DND-41 (cell line): ENCODE results near the gene SLC25A51.

Source experiments
- ATAC-seq: fragments of 200-7000 bp; cut with Tn5 transposase; 3 replicates; pipeline ENCODE4 v1.9.1; 2021; ENCODE audit warnings: low read depth; ENCODE audit not compliant: insufficient read depth
- DNase-seq: peaks from one replicate; pipeline ENCODE4 v3.0.0-alpha.2; 2020
- H2AFZ ChIP-seq: 2 replicates; pipeline ENCODE4 v1.6.0; 2012; ENCODE audit warnings: low read depth, low read length
- H3K27ac ChIP-seq: 2 replicates; pipeline ENCODE4 v1.5.1; 2012; ENCODE audit warnings: low read length, inconsistent platforms
- H3K27me3 ChIP-seq: fragments of 200-600 bp; sonication (generic); 2 replicates; pipeline ENCODE4 v1.6.0; 2012; ENCODE audit warnings: low read length, mild to moderate bottlenecking, inconsistent platforms; ENCODE audit not compliant: insufficient read depth, poor library complexity
- H3K36me3 ChIP-seq: 2 replicates; pipeline ENCODE4 v1.5.1; 2012; ENCODE audit warnings: low read length, inconsistent platforms; ENCODE audit not compliant: insufficient read depth
- H3K4me1 ChIP-seq: 2 replicates; pipeline ENCODE4 v1.5.1; 2012; ENCODE audit warnings: mild to moderate bottlenecking, low read length; ENCODE audit not compliant: insufficient read depth
- H3K4me2 ChIP-seq: 2 replicates; pipeline ENCODE4 v1.6.0; 2012; ENCODE audit warnings: mild to moderate bottlenecking, moderate library complexity, low read length, inconsistent platforms; ENCODE audit not compliant: insufficient read depth
- H3K4me3 ChIP-seq, 2 experiments: fragments of 200-600 bp in 1 of 2; shearing (Covaris generic) in 1 of 2; 2 replicates each; pipeline ENCODE4 v1.5.1; 2012 to 2016; ENCODE audit warnings: inconsistent platforms in 2 of 2, low read length in 2 of 2, mild to moderate bottlenecking in 2 of 2, low read depth in 1 of 2, moderate library complexity in 1 of 2
- H3K79me2 ChIP-seq: 2 replicates; pipeline ENCODE4 v1.6.0; 2012; ENCODE audit warnings: low read length, inconsistent platforms; ENCODE audit not compliant: insufficient read depth
- H3K9ac ChIP-seq: 2 replicates; pipeline ENCODE4 v1.6.0; 2012; ENCODE audit warnings: low read depth, mild to moderate bottlenecking, inconsistent platforms, low read length, moderate library complexity
- H3K9me3 ChIP-seq: 2 replicates; pipeline ENCODE4 v1.5.1; 2012; ENCODE audit warnings: low read length, moderate library complexity, mild to moderate bottlenecking, inconsistent platforms; ENCODE audit not compliant: insufficient read depth, severe bottlenecking
- H4K20me1 ChIP-seq: 2 replicates; pipeline ENCODE4 v1.6.0; 2012; ENCODE audit warnings: low read length; ENCODE audit not compliant: insufficient read depth
- CTCF ChIP-seq: IDR thresholded peaks from 2 replicates; pipeline ENCODE4 v1.5.1; 2012; ENCODE audit warnings: borderline replicate concordance, low read length, moderate library complexity, mild to moderate bottlenecking; ENCODE audit not compliant: poor library complexity, severe bottlenecking; ENCODE audit errors: extremely low read depth
- EZH2 ChIP-seq: IDR thresholded peaks from 3 replicates; pipeline ENCODE4 v1.6.1; 2012; ENCODE audit warnings: borderline replicate concordance, low read depth, mild to moderate bottlenecking, moderate library complexity, low read length, inconsistent platforms; ENCODE audit not compliant: severe bottlenecking

The SLC25A51 gene

GRCh38 chr9:37936965-37937364 is 33.0 kb upstream of the SLC25A51 start:
- Histone ChIP-seq H3K4me2 (no peak overlapping the region), H3K9ac (no peak overlapping the region), H3K9me3 (no peaks in the 10 kb centered on the region), H3K36me3 (no peaks in the 10 kb centered on the region), H4K20me1 (no peaks in the 10 kb centered on the region), H2AFZ (no peak overlapping the region), H3K4me1 (no peaks in the 10 kb centered on the region), H3K27ac (no peak overlapping the region), H3K27me3 (no peaks in the 10 kb centered on the region), H3K4me3 (no peak overlapping the region), H3K79me2 (no peaks in the 10 kb centered on the region)
- ATAC-seq (no peak), DNase-seq (no peak)
- TF ChIP-seq CTCF (no peak), EZH2 (no peak)

GRCh38 chr9:37936376-37936775 is 32.4 kb upstream of the SLC25A51 start:
- DNase-seq (no peak), ATAC-seq (no peak)
- H3K9me3 ChIP-seq, result no peaks in the 10 kb centered on the region
- H4K20me1 ChIP-seq, result no peaks in the 10 kb centered on the region
- H3K36me3 ChIP-seq, result no peaks in the 10 kb centered on the region
- H3K79me2 ChIP-seq, result no peaks in the 10 kb centered on the region
- no peak overlapping the region for H3K4me3 ChIP-seq
- H3K27me3 ChIP-seq, result no peaks in the 10 kb centered on the region
- no peak for TF ChIP-seq EZH2
- no peak for TF ChIP-seq CTCF
- no peak overlapping the region for H2AFZ ChIP-seq
- H3K27ac ChIP-seq, result no peak overlapping the region
- H3K4me2 ChIP-seq, result no peak overlapping the region
- H3K4me1 ChIP-seq, result no peaks in the 10 kb centered on the region
- H3K9ac ChIP-seq, result no peak overlapping the region

- no peaks in the 10 kb centered on the region for H3K9me3 ChIP-seq
- no peak overlapping the region for H3K4me2 ChIP-seq
- no peaks in the 10 kb centered on the region for H3K4me1 ChIP-seq
- no peaks in the 10 kb centered on the region for H4K20me1 ChIP-seq
- no peaks in the 10 kb centered on the region for H3K79me2 ChIP-seq
- H2AFZ ChIP-seq, result no peak overlapping the region
- no peak for ATAC-seq
- no peak for DNase-seq
- no peak for TF ChIP-seq CTCF
- no peak for TF ChIP-seq EZH2
- no peak overlapping the region for H3K4me3 ChIP-seq
- H3K36me3 ChIP-seq, result no peaks in the 10 kb centered on the region
- no peak overlapping the region for H3K9ac ChIP-seq
- H3K27ac ChIP-seq, result no peak overlapping the region
- no peaks in the 10 kb centered on the region for H3K27me3 ChIP-seq
These were observed 31.2 kb upstream of the SLC25A51 start for GRCh38 chr9:37935096-37935495.

GRCh38 chr9:37931592-37931991 is 27.7 kb upstream of the SLC25A51 start:
- TF ChIP-seq CTCF, result no peak
- TF ChIP-seq EZH2, result no peak

More at GRCh38 chr9:37931592-37931991, 27.7 kb upstream of the SLC25A51 start:
- no peak overlapping the region for H3K4me2 ChIP-seq
- ATAC-seq, result no peak
- H3K79me2 ChIP-seq, result no peaks in the 10 kb centered on the region
- no peaks in the 10 kb centered on the region for H3K9me3 ChIP-seq
- no peak for DNase-seq
- H3K27ac ChIP-seq, result no peak overlapping the region
- no peaks in the 10 kb centered on the region; the same call in 1 of the 2 replicates for H4K20me1 ChIP-seq
- no peaks in the 10 kb centered on the region for H3K36me3 ChIP-seq
- no peak overlapping the region for H3K9ac ChIP-seq
- H3K4me3 ChIP-seq, result no peak overlapping the region
- peaks cover 7% of the 10 kb centered on the region for H3K4me1 ChIP-seq
- H3K27me3 ChIP-seq, result no peaks in the 10 kb centered on the region
- no peak overlapping the region for H2AFZ ChIP-seq
